NCI-H1694 (cell line): ENCODE data around the gene DEGS2.
"Not testable (repeated sequence)": the region's sequence is repeated elsewhere in the genome, so short reads cannot be mapped to it uniquely, and the experiment has no call there.

Experiments used
- DNase-seq: peaks from one replicate; lab custom pipeline; 2025; lab: John Stamatoyannopoulos, UW

The DEGS2 gene

DNA sequence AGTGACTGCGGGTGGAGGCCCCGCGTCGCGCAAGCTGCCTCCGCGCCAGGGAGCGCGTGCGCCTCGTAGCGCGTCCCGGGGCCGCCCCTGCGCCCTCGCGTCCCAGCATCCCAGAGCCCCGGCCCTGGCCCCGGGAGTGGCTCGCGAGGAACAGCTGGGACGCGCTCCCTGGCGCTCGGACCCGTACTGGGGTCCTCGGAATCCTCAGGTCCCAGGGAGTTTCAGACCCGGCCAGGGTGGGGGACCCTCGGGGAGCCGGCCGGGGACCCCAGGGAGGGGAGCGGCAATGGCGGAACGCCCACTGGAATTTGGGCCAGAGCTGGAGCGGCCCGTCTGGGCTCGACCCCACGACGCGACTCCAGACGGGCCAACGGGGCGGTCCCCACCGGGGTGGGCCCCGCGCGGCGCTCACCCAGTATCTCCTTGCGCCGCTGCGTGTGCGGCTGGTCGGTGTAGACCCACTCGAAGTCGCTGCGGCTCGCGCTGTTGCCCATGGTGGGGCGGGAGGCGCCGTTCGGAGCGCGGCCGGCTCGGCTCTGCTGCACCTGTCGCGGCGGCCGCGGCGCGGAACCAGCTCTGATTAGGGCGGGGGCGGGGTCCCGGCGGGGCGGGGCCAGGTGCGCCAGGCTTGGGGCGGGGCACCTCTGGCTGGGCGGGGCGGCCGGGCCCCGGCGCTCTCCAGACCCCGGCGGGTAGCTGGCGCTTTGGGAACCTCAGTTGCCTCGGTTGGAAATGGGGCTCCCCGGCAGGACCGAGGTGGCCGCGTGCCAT, at the start of gene DEGS2:
TSS of gene DEGS2 (minus strand) at position 552 of the 771 bp plus-strand sequence. CDS start at position 494, 58 bp downstream.
- DNase-seq, result no peak

GRCh38 chr14:100208136-100208535, 48.7 kb upstream of the DEGS2 start:
- not testable (repeated sequence) for DNase-seq

DNA sequence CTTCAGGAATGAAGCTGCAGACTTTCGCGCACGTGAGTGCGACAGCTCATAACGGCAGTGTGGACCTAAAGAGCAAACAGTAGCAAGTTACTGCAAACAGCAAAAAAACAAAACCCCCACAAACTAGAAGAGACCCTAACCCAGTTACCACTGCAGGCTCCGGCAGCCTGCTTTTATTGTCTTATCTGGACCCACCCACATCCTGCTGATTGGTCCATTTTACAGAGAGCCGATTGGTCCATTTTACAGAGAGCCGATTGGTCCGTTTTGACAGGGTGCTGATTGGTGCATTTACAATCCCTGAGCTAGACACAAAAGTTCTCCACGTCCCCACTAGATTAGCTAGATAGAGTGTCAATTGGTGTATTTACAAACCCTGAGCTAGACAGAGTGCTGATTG, 48.1 kb upstream of the DEGS2 start:
- not testable (repeated sequence) for DNase-seq

GRCh38 chr14:100204835-100205167, 45.4 kb upstream of the DEGS2 start:
- DNase-seq, result not testable (repeated sequence)

DNA sequence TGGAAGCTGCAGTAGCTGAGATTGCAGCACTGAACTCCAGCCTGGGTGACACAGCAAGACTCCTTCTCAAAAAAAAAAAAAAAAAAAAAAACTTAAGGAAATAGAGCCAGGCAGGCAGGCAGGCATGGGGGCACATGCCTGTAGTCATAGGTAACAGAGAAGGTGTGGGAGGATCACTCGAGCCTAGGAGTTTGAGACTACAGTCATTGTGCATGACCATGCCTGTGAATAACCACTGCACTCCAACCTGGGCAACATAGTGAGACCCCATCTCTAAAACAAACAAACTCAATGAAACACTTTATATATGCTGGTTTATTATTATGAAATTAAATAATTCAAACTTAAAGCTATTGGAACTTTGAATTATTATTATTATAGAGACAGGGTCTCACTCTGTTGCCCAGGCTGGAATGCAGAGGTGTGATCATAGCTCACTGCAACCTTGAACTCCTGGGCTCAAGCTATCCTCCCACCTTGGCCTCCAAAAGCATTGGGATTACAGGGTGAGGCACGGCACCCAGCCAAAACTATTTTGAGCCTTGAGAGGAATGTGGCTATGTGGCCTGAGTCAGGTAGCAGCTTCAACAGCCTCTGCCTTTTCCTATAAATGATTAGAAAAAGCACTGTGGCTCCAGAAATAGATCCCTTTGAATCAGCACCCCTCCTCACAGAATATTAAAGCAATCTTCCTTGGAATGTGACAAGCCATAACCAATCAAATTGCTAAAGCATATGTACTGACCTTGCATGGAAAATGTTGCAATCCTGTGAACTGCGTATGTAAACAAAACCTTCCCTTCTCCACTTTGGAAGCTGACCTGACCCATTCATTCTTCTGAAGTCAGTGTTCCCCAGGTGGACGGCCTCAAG, 44.8 kb upstream of the DEGS2 start:
- DNase-seq, result no peak

DNA sequence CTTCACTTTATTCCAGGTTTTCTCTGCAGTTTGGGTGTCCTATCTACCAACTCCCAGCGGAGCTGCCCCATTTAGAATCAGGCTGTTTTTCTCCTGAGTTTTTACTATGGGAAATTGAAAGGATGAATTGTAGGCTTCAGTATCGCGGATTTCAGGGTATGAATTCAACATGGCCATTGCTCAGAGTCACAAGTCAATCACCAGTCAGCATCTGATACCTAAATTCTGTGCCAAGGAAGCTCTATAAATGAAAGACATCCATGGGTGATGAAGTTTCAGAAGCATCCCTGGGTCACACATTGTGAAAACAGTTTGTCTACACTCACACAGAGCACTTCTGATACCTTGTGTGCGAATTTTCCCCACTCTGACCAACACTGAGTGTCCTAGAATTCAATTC, 43.7 kb upstream of the DEGS2 start:
- no peak for DNase-seq

- DNase-seq, result no peak
These were observed 43.3 kb upstream of the DEGS2 start for GRCh38 chr14:100202712-100203111.

GRCh38 chr14:100201701-100202100, 42.3 kb upstream of the DEGS2 start:
- DNase-seq, result no peak

- DNase-seq, result no peak
These were observed 40.9 kb upstream of the DEGS2 start for GRCh38 chr14:100200311-100200710.

DNA sequence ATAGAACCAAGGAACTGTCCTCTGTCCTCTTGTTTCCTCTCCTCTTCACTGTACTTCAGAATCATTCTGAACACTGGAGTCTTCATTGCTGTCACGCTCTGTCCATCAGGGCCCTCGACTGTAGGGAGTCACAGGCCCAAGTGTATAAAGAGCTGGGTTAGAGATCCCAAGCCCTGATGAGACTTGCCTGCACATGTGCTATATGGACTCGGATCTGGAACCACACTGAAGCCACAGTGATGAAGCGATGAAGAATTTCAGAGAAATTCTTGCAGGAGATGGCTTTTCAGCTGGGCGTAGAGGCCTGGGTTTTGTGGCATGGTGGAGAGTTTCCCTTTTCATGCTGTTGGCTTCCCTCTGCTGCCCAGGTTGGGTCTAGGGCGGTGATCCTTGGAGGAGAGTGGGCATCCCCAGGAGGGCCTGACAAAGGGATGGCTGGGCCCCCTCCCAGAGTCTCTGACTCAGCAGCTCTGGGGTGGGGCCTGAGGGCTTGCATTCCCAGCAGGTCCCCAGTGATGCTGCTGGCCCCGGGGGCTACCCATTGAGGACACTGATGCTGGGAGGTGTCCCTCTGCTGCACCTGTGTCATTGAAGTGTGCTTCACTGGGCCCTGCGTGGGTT, 39.9 kb upstream of the DEGS2 start:
- no peak for DNase-seq

DNA sequence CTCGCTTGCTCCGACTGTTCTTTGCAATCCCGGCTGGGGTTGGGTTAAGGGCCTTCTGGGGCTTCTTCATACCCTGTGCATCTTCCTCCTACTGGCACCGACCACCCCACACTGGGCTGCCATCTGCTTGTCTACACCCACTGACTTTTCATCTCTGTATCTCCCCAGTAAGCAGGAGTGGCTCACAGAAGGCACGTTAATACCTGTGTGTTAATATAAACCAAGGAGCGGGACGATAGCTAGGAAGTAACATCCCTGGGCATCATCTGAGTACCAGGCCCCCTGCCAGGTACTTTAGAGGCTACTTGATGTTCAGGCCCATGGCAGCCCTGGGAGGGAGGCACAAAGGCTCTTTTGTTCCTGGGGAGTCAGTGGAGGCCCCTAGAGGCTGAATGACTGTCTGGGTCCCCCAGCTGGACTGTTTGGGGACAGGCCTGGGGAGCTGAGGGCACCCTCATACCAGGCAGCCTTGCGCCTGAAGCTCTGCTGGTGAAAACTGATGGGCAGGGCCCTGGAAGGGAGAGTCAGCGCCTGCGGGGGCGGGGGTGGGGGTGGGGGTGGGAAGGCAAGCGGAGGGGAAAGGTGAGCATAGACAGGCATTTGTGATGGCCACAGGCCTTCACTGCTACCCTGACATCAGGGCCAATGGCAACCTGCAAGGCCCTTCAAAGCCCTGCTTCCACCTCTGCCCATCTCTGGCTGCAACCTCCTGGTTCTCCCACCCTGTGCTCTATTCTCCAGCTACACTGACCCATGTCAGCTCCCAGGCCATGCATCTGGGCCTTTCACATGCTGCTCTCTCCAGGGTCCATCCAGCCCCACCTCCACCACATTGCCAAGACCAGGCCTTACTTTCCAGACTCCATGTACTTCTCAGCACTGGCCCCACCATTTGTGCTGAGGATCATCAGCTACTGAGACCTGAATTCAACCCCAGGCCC, 34.2 kb upstream of the DEGS2 start:
- no peak for DNase-seq

DNA sequence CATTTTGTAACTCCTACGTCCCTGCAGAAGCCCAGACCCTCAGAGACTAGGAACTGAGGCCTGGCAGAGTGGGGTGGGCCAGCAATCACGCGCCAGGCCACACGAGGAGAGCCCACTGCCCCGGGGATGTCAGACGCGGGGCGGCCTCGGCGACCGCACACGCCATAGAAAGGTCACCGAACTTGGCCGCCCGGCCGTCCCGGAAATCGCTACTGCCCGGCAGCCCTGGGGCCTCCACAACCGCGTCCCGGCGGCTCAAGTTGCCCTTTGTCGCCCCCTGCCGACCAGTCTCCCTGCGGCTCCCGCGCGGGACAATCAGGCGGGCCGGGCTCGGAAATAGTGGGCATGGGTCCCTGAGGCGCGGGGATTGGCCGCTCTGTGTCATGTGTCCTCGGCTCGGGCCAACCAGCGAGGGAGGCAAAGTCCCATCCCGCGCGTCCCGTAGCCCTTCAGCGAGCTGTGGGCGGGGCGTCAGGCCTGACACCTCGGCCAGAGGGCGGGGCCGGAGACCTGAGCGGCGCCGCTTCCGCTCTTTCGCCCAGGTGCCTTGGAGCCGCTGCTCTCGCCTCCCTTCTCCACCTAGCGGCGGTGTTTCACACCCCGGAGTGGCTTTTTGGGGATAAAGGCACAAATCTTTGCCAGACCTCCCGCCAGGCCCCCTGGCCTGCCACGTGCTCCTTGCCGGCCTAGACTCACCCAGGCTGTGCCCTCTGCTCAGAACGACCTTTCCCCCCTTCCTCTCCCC, 33.4 kb upstream of the DEGS2 start:
- peak; percentile 100 for DNase-seq

DNA sequence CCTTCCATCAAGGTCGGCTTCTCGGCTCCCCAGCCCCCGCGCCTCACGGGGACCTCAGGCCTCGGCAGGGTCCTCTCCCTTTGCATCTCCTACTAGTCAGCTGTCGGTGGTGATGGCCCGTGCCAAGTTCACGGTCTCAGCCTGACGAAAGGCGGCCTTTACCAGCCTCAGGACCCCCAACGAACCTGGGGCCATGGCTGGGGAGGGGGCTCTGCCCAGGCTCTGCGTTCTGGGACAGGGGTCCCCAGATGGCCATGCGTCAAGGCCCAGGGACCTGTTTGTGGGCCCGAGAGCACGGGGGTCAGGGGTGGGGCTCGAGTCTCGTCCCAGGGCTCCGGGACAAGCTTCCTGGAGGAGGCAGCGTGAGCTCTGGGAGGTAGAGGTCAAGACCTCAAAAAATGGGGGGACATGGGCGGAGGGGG, 32.8 kb upstream of the DEGS2 start:
- no peak for DNase-seq

DNA sequence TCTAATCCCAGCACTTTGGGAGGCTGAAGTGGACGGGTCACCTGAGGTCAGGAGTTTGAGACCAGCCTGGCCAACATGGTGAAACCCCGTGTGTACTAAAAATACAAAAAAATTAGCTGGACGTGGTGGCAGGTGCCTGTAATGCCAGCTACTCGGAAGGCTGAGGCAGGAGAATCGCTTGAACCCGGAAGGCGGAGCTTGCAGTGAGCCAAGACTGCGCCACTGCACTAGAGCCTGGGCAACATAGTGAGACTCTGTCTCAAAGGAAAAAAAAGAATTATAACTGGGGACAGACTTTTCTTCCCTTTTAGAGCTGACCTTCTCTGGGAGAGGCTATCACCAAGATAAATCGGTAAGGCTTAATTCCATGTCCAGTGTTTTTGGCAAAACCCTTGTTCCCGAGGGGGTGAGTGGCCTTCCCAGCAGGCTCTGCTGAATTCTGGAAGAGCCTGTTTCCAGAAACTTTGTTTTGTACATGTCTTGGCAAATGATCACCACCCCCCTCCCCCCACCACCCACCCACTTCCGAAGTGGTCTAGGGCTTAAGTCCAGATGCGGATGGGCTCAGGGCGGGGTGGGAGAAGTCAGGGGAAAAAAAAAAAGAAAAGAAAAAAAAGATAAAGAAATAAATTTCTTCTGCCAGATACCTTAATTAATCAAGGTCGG, 32.3 kb upstream of the DEGS2 start:
- no peak for DNase-seq

- no peak for DNase-seq
These were observed 30.7 kb upstream of the DEGS2 start for GRCh38 chr14:100190126-100190525.

DNA sequence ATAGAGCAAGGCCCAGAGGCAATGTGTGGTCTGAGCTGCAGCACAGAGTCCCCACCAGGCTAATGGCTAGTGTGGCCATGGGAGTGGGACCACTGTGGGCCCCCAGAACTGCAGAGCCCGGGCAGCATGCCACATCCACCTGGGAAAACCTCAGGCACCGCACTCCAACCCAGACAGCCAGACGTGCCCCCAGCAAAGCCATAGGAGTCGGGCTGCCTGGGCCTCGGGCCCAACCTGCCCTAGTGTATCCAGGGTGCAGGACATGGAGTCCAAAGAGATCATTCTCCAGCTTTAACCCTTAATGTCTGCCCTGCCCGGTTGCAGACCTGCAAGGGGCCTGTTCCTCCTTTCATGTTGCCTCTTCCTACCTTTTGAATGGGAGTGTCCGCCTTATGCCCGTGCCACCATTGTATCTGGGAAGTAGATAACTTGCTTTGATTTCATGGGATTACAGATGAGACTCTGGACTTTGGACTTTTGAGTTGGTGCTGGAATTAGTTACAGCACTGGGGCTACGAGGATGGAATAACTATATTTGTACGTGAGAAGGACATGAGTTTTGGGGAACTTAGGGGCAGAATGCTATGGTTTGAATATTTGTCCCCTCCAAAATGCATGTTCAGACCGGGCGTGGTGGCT, 29.1 kb upstream of the DEGS2 start:
- no peak for DNase-seq

DNA sequence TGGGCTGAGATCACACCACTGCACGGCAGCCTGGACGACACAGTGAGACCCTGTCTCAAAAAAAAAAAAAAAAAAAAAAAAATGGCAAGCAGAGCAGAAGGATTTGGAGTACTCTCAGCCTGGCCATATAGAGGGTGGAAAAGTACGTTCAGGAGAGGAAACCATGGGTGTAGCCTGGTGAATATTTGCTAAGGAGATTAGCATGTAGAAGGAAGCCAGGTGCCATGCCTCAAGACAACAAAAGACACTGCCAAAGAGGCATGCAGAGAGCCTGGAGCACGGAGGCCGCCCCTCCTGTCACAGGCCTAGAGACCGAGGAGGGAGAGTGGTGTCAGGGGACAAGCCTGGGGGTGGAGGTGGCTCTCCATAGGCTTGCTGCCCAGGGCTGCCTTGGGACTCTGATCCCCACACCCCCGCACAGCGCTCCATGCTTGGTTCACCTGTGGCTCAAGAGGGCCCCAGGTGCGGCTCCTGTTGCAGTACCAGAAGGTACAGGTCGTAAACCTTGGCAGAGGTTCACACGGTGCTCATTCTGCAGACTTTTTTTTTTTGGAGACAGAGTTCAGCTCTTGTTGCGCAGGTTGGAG, 27.9 kb upstream of the DEGS2 start:
- DNase-seq, result no peak

DNA sequence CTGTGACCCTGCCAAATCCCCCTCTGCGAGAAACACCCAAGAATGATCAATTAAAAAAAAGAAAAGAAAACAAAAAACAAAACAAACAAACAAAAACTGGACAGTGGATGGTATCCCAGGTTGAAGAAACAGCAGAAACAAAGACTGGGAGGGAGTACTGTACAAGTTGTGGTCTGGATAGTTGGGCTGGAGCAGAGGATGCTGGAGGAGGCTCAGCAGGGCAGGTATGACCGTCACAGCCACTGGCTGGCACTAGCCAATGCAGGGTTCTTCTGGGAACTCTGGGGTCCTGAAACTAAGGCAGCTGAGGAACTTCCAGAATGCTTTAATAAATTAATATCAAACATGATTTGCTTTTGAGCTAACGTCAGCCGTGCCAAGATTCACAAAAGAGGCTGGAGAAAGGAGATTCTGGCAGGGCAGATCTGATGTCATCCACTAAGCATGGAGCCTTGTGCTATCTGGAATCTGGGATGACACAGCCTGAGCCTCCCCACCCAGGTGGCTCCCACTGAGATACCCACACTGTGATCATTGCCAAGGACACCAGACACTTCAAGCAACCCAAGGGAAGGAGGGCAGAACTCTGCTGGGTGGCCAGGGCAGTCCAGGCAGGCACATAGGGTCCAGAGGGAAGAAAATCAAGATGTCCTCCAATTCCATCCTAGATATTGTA, 22.6 kb upstream of the DEGS2 start:
- not testable (repeated sequence) for DNase-seq

- DNase-seq, result not testable (repeated sequence)
These were observed 21.2 kb upstream of the DEGS2 start for GRCh38 chr14:100180671-100181070.
